Measurements from ENCODE around the gene MID1.

GRCh38 chrX:10576186-10576585 lies 44.2 kb downstream of the MID1 start:
- TF ChIP-seq CTCF (conservative IDR thresholded peaks at IDR 0.05) = no peak
- TF ChIP-seq EZH2 (IDR thresholded peaks at IDR 0.05; ENCODE audit: low read depth) = no peak

Data from PC-9 (cell line).